ENCODE data around the gene TNFRSF19. TPM values are rescaled to one million over a fixed set of nuclear protein-coding genes. Genes with fewer than 3 reads are reported as not detected.

The TNFRSF19 gene
- total and polyA plus RNA-seq, 3 experiments from 2014 or later, result not detected

- CTCF ChIA-PET, result no interaction called here
- Histone ChIP-seq H3K36me3 (ENCODE audit: insufficient read depth, low read length) (no peaks in the 10 kb centered on the region), H3K27me3 (ENCODE audit: insufficient read depth, low read length, poor library complexity, severe bottlenecking) (no peaks in the 10 kb centered on the region), H3K4me3 (ENCODE audit: low read length) (no peak overlapping the region), H3K4me1 (ENCODE audit: insufficient read depth, low read length) (no peaks in the 10 kb centered on the region), H3K9me3 (ENCODE audit: low read length) (no peaks in the 10 kb centered on the region), H3K27ac (ENCODE audit: low read depth, low read length) (no peak overlapping the region)
- POLR2A ChIA-PET, result no interaction called here
- Mint-ChIP-seq H3K27ac (no peak overlapping the region), H3K27me3 (peaks cover 2 to 3% of the 10 kb centered on the region in 2 donors), H3K4me1 (no peaks in the 10 kb centered on the region), H3K4me3 (no peak overlapping the region), H3K36me3 (peaks cover 0 to 2% (median 0%) of the 10 kb centered on the region in 3 donors), H3K9me3 (no peaks in the 10 kb centered on the region)
- DNase-seq, result no peak
These were observed 140.2 kb downstream of the TNFRSF19 start for GRCh38 chr13:23710366-23710765.

GRCh38 chr13:23711355-23711754, 141.1 kb downstream of the TNFRSF19 start:
- Histone ChIP-seq H3K27ac (ENCODE audit: low read depth, low read length) (no peak overlapping the region), H3K4me3 (ENCODE audit: low read length) (no peak overlapping the region), H3K9me3 (ENCODE audit: low read length) (no peaks in the 10 kb centered on the region), H3K4me1 (ENCODE audit: insufficient read depth, low read length) (no peaks in the 10 kb centered on the region), H3K27me3 (ENCODE audit: insufficient read depth, low read length, poor library complexity, severe bottlenecking) (no peaks in the 10 kb centered on the region), H3K36me3 (ENCODE audit: insufficient read depth, low read length) (no peaks in the 10 kb centered on the region)
- no peak overlapping the region for H3K27ac Mint-ChIP-seq
- peaks cover 0 to 1% of the 10 kb centered on the region in 2 donors for H3K27me3 Mint-ChIP-seq
- H3K9me3 Mint-ChIP-seq, result no peaks in the 10 kb centered on the region
- no peaks in the 10 kb centered on the region for H3K4me1 Mint-ChIP-seq
- peaks cover 0 to 2% (median 0%) of the 10 kb centered on the region in 3 donors for H3K36me3 Mint-ChIP-seq
- POLR2A ChIA-PET, result no interaction called here
- CTCF ChIA-PET, result no interaction called here
- DNase-seq, result no peak
- no peak overlapping the region for H3K4me3 Mint-ChIP-seq

- Mint-ChIP-seq H3K4me1 (peaks cover 0 to 9% (median 2%) of the 10 kb centered on the region in 3 donors), H3K9me3 (no peaks in the 10 kb centered on the region), H3K4me3 (no peak overlapping the region), H3K27me3 (peaks cover 0 to 1% of the 10 kb centered on the region in 2 donors), H3K27ac (no peak overlapping the region), H3K36me3 (peaks cover 0 to 2% (median 0%) of the 10 kb centered on the region in 3 donors)
- Histone ChIP-seq H3K27me3 (ENCODE audit: insufficient read depth, low read length, poor library complexity, severe bottlenecking) (no peaks in the 10 kb centered on the region), H3K9me3 (ENCODE audit: low read length) (no peaks in the 10 kb centered on the region), H3K4me3 (ENCODE audit: low read length) (no peak overlapping the region), H3K4me1 (ENCODE audit: insufficient read depth, low read length) (no peaks in the 10 kb centered on the region), H3K27ac (ENCODE audit: low read depth, low read length) (no peak overlapping the region), H3K36me3 (ENCODE audit: insufficient read depth, low read length) (no peaks in the 10 kb centered on the region)
- ChIA-PET POLR2A (no interaction called here), CTCF (no interaction called here)
- DNase-seq, result no peak
These were observed 144.5 kb downstream of the TNFRSF19 start for GRCh38 chr13:23714672-23715071.

- Mint-ChIP-seq H3K9me3 (no peaks in the 10 kb centered on the region), H3K36me3 (peaks cover 0 to 2% (median 0%) of the 10 kb centered on the region in 3 donors), H3K27me3 (peaks cover 0 to 1% of the 10 kb centered on the region in 2 donors), H3K27ac (no peak overlapping the region), H3K4me1 (peaks cover 0 to 9% (median 2%) of the 10 kb centered on the region in 3 donors), H3K4me3 (no peak overlapping the region)
- no peak overlapping the region for H3K27ac ChIP-seq (ENCODE audit: low read depth, low read length)
- ChIA-PET POLR2A (no interaction called here), CTCF (no interaction called here)
- no peaks in the 10 kb centered on the region for H3K4me1 ChIP-seq (ENCODE audit: insufficient read depth, low read length)
- DNase-seq, result no peak
- no peaks in the 10 kb centered on the region for H3K27me3 ChIP-seq (ENCODE audit: insufficient read depth, low read length, poor library complexity, severe bottlenecking)
- H3K4me3 ChIP-seq (ENCODE audit: low read length), result no peak overlapping the region
- H3K9me3 ChIP-seq (ENCODE audit: low read length), result no peaks in the 10 kb centered on the region
- no peaks in the 10 kb centered on the region for H3K36me3 ChIP-seq (ENCODE audit: insufficient read depth, low read length)
These were observed 145.0 kb downstream of the TNFRSF19 start for GRCh38 chr13:23715092-23715761.

- Mint-ChIP-seq H3K9me3 (no peaks in the 10 kb centered on the region), H3K27me3 (peaks cover 0 to 1% of the 10 kb centered on the region in 2 donors), H3K27ac (no peak overlapping the region), H3K4me1 (peaks cover 0 to 9% (median 2%) of the 10 kb centered on the region in 3 donors), H3K4me3 (no peak overlapping the region), H3K36me3 (peaks cover 0 to 2% (median 0%) of the 10 kb centered on the region in 3 donors)
- Histone ChIP-seq H3K9me3 (ENCODE audit: low read length) (no peaks in the 10 kb centered on the region), H3K27me3 (ENCODE audit: insufficient read depth, low read length, poor library complexity, severe bottlenecking) (no peaks in the 10 kb centered on the region), H3K4me3 (ENCODE audit: low read length) (no peak overlapping the region), H3K4me1 (ENCODE audit: insufficient read depth, low read length) (no peaks in the 10 kb centered on the region), H3K36me3 (ENCODE audit: insufficient read depth, low read length) (no peaks in the 10 kb centered on the region), H3K27ac (ENCODE audit: low read depth, low read length) (no peak overlapping the region)
- POLR2A ChIA-PET, result no interaction called here
- CTCF ChIA-PET, result no interaction called here
- no peak for DNase-seq
These were observed 145.6 kb downstream of the TNFRSF19 start for GRCh38 chr13:23715762-23716235.

GRCh38 chr13:23716401-23716800, 146.2 kb downstream of the TNFRSF19 start:
- H3K9me3 ChIP-seq (ENCODE audit: low read length), result no peaks in the 10 kb centered on the region
- DNase-seq, result no peak
- H3K36me3 Mint-ChIP-seq, result peaks cover 0 to 2% (median 0%) of the 10 kb centered on the region in 3 donors
- H3K27me3 ChIP-seq (ENCODE audit: insufficient read depth, low read length, poor library complexity, severe bottlenecking), result no peaks in the 10 kb centered on the region
- H3K4me1 ChIP-seq (ENCODE audit: insufficient read depth, low read length), result no peaks in the 10 kb centered on the region
- ChIA-PET POLR2A (no interaction called here), CTCF (no interaction called here)
- no peaks in the 10 kb centered on the region for H3K36me3 ChIP-seq (ENCODE audit: insufficient read depth, low read length)
- peaks cover 0 to 1% of the 10 kb centered on the region in 2 donors for H3K27me3 Mint-ChIP-seq
- H3K9me3 Mint-ChIP-seq, result no peaks in the 10 kb centered on the region
- H3K27ac ChIP-seq (ENCODE audit: low read depth, low read length), result no peak overlapping the region
- H3K4me3 ChIP-seq (ENCODE audit: low read length), result no peak overlapping the region
- peaks cover 0 to 9% (median 2%) of the 10 kb centered on the region in 3 donors for H3K4me1 Mint-ChIP-seq
- no peak overlapping the region for H3K4me3 Mint-ChIP-seq
- no peak overlapping the region for H3K27ac Mint-ChIP-seq

GRCh38 chr13:23718996-23719395, 148.8 kb downstream of the TNFRSF19 start:
- POLR2A ChIA-PET, result no interaction called here
- H3K4me1 Mint-ChIP-seq, result peaks cover 0 to 9% (median 2%) of the 10 kb centered on the region in 3 donors
- Histone ChIP-seq H3K27ac (ENCODE audit: low read depth, low read length) (no peak overlapping the region), H3K4me3 (ENCODE audit: low read length) (no peak overlapping the region), H3K36me3 (ENCODE audit: insufficient read depth, low read length) (no peaks in the 10 kb centered on the region), H3K27me3 (ENCODE audit: insufficient read depth, low read length, poor library complexity, severe bottlenecking) (no peaks in the 10 kb centered on the region), H3K9me3 (ENCODE audit: low read length) (no peaks in the 10 kb centered on the region), H3K4me1 (ENCODE audit: insufficient read depth, low read length) (no peaks in the 10 kb centered on the region)
- peaks cover 0 to 3% (median 0%) of the 10 kb centered on the region in 3 donors for H3K36me3 Mint-ChIP-seq
- H3K9me3 Mint-ChIP-seq, result no peaks in the 10 kb centered on the region
- H3K27me3 Mint-ChIP-seq, result no peaks in the 10 kb centered on the region
- CTCF ChIA-PET, result no interaction called here
- DNase-seq, result no peak
- H3K27ac Mint-ChIP-seq, result peak overlapping the region in 1 of 8 donors; percentile 23
- no peak overlapping the region for H3K4me3 Mint-ChIP-seq

- no peaks in the 10 kb centered on the region for H3K36me3 ChIP-seq (ENCODE audit: insufficient read depth, low read length)
- Mint-ChIP-seq H3K27me3 (no peaks in the 10 kb centered on the region), H3K9me3 (no peaks in the 10 kb centered on the region), H3K4me1 (peaks cover 0 to 9% (median 2%) of the 10 kb centered on the region in 3 donors), H3K27ac (no peak overlapping the region), H3K4me3 (no peak overlapping the region), H3K36me3 (peaks cover 0 to 5% (median 3%) of the 10 kb centered on the region in 3 donors)
- H3K27me3 ChIP-seq (ENCODE audit: insufficient read depth, low read length, poor library complexity, severe bottlenecking), result no peaks in the 10 kb centered on the region
- no peaks in the 10 kb centered on the region for H3K4me1 ChIP-seq (ENCODE audit: insufficient read depth, low read length)
- ChIA-PET CTCF (no interaction called here), POLR2A (interaction anchor here (0.6 kb wide), 1 partner anchor 27 kb away, joined by 3 read pairs; no protein-coding TSS in a partner anchor)
- no peak overlapping the region for H3K27ac ChIP-seq (ENCODE audit: low read depth, low read length)
- no peak overlapping the region for H3K4me3 ChIP-seq (ENCODE audit: low read length)
- DNase-seq, result no peak
- H3K9me3 ChIP-seq (ENCODE audit: low read length), result no peaks in the 10 kb centered on the region
These were observed 152.7 kb downstream of the TNFRSF19 start for GRCh38 chr13:23722726-23723453.

All from CD8-positive, alpha-beta memory T cell (primary cell).